T47D (cell line): ENCODE results near the gene TFEB.

Experiments
- DNase-seq, 2 experiments: peaks; one replicate each; pipeline versions ENCODE4 v3.0.0 to v3.0.0-alpha.2; 2011 to 2012; ENCODE audit warnings: low read depth in 1 of 2, low spot score in 1 of 2
- JUND ChIP-seq: IDR thresholded peaks from 2 replicates; pipeline ENCODE4 v1.6.1; 2012; ENCODE audit warnings: low read depth
- in situ Hi-C: cut with HindIII; loops from 2 replicates; pipeline ENCODE4 v1.10.0; 2016; ENCODE audit warnings: low sequenced_read_pairs, low pct_unique_long_range_greater_than_20kb

Gene TFEB

DNA sequence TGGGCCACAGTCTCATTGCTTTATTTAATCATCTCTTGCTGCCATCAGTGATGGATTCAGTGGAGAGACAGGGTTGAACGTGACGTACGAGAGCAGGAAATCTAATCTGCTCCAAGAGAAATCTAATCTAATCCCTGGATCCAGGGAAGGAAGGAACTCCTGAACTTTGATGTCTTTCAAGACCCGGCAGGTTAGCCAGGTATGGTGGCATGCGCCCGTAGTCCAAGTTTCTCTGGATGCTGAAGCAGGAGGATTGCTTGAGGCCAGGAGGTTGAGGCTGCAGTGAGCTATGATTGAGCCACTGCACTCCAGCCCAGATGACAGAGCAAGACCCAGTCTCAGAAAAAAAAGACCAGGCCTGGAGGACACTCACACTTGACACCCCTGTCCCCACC, 23.2 kb upstream of the TFEB start:
- DNase-seq: no peak
- TF ChIP-seq JUND: no peak
- in situ Hi-C loops: no loop called here

DNA sequence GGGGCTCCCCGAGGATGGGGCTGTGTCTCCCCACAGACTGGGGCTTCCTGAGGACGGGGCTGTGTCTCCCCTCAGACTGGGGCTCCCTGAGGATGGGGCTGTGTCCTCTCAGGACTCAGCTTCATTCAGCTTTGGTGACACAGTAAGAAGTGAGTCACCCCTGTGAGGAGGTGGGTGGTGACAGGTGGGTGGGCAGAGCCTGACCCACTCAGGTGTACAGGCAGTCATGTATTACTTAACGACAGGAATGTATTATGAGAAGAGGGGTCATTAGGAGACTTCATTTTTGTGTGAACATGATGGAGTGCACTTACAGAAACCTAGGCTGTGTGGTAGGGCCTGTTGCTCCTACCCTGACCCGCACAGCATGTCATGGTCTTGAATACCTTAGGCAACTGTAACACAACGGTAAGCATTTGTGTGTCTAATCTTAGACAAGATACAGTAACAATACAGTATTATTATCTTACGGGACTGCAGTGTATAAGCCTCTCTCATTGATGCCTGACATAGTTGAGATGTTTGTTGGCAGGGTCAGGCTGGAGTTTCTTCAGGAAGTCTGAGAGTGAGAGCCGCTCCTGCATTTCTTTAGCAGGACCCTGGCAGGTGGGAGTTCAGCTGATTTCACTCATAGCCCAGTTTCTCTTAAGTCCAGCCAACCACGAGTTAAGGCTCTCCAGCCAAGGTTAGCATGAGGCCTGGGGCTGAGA, 22.7 kb upstream of the TFEB start:
- in situ Hi-C loops: no loop called here
- no peak for DNase-seq
- no peak for TF ChIP-seq JUND

DNA sequence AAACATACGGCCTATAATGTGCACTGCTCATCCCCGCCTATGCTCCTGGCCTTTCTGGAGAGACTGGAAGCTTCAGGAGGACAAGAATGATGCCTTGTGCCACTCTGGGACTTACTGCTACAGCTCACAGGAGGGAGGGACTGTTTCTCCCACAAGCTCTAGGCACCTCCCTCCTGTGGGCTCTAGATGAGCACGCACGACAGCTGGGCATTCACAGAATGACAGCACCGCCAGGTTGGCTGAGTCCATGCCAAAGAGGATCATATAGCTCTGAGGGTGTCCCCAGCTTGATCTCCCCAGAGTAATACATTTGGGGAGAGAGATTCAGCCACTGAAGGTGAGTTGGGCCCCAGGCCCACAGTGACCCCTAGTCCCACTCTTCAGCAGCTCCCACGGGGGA, 21.9 kb upstream of the TFEB start:
- no peak for DNase-seq
- TF ChIP-seq JUND: no peak
- in situ Hi-C loops: no loop called here

DNA sequence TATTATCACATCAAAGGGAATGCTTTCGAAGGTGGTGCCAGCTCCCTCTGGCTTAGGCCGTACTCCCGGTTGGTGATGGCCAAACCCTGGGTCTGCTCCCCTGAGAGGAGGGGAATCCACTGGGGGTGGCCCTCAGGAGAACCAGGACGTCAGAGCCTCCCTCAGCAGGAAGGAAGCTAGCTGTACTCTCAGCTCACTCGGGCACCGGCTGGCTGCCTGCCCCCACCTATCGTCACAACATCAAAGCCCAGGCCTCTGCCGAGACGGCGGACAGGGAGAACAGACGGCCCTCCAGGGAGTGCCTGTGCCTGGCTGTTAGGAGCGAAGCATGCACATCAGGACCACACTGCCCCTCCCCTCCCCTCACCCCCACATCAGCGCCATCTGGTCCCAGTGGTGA, 20.9 kb upstream of the TFEB start:
- in situ Hi-C loops: no loop called here
- DNase-seq: no peak
- TF ChIP-seq JUND: no peak

DNA sequence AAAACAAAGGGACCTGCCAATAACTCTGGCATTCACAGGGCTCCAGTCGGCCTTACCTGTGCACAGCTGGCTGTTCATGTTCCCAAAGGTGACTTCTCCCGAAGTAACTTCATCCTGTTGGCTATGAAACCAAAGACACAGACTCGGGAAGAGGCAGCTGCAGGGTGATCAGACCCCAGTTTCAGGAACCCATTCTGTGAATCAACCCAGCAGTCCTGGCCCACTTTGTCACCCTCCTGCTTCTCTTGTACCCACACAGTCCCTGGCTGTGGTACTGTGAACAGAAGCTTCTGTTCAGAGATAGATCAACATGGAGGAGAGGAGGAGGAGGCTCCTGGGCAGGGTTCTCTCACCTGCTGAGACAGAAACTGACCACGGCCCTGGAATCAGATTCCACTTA, 20.5 kb upstream of the TFEB start:
- in situ Hi-C loops: no loop called here
- TF ChIP-seq JUND: no peak
- DNase-seq: no peak

DNA sequence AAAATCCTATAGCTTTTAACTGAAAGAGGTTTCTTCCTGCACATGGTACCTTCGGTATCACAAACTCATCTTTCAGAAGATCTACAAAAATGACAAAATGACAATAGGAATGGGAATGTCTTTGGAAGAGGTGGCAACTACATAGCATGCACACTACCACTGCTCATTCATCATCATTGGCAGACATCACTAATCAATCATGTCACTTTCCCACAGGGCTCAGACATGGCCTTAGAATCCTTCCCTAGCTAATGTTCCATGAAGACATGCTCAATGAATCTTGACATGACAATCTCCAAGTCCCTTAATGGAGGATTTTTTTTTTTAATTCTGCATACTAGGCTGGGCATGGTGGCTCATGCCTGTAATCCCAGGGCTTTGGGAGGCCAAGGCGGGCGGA, 15.0 kb upstream of the TFEB start:
- in situ Hi-C loops: no loop called here
- no peak for TF ChIP-seq JUND

DNA sequence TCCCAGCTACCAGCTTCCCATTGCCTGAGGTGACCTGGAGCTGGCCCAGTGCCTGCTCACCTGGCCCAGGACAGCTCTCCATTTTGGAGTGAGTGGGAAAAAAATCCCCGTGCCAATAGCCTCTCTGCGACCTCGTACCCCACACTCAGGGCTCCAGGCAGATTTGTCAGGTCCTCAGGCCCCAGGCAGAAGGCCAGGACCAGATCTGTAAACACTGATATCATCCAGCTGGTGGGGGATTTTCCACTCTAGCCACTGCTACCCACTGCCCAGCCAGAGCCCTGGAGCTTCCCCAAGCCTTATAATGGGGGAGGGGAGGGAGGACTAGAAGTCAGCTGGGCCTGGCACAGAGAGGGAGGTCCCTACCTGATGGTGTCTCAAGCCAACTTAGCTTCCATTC, 13.1 kb upstream of the TFEB start:
- in situ Hi-C loops: no loop called here
- no peak for DNase-seq
- TF ChIP-seq JUND: no peak

More for the DNA sequence above, 15.0 kb upstream of the TFEB start:
- DNase-seq: no peak

DNA sequence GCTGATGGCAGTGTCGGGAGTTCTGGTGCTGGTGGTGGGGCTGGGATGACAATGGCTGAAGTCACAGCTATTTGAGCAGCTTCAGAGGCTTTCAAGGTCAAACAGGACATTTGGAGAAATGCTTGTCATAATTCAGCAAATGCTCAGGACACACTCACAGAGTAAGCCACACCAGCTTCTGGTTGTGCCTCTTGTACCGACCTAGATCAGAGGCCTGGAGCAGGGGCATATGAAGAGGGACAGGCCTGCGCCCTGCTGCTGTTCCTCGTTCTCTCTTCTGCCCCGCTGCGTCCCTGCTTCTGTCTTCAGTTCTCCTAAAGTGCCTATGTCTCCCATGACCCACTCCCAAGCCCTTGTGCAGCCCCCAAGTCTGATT, 12.7 kb upstream of the TFEB start:
- in situ Hi-C loops: no loop called here
- no peak for DNase-seq
- TF ChIP-seq JUND: no peak

DNA sequence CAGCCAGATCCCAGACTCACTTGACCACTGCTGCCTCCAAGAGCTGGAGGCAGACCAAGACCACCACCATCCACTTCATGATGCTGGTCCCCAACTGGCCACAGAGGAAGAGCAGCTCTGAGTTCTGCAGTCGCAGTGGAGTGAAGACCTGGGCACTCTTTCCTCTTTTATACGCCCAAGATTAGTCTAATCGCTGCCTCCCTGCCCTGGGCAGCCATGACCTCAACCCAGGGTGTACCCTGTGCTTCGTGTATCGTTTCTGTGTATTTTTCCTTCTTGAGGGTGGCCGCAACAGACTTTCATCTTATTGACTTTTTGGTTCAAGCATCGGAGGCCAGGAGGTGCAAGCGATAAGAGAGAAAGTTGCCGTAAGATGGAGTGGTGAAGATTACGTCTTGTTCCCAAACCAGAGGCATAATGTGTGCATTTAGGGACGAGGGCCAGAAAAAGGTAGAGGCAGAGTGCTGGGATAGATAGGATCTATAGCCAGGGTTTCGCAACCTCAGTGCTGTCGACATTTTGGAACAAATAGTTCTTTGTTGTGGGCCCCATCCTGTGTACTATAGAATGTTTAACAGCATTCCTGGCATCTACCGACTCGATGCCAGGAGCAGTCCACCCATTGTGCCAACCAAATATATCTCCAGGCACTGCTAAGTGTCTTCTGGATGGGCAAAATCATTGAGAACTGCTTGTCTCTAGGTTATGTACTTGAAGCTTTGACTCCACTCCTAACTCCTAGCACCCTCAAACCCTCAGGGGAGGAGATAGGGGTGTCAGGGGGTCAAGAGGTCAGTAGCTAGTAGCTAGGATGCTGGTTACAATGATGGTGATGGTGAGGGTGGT, 12.1 kb upstream of the TFEB start, which contains the start of gene PGC:
Gene PGC (minus strand): TSS at position 142 of the 846 bp plus-strand sequence. CDS start 63 bp downstream, at position 79.
- in situ Hi-C loops: no loop called here
- no peak; the same call in 1 of the 2 replicates for TF ChIP-seq JUND
- peak; percentile 35 to 85 for DNase-seq

DNA sequence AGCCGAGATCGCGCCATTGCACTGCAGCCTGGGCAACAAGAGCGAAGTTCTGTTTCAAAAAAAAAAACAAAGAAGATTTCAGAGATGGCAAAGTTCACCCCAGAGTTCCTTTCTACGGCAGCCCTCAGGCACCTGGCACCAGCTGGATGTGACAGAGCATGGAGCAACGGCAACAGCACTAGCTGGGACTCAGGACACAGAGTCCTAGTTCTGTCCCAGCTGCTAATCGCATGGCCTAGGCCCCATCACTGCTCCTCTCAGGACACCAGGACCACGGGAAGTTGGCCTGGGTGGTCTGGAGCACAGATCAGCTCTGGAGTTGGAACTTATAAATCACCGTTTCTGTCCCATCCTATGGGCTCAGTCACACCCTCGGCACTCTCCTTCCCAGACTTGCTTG, 10.7 kb upstream of the TFEB start:
- in situ Hi-C loops: no loop called here
- DNase-seq: no peak
- TF ChIP-seq JUND: no peak

DNA sequence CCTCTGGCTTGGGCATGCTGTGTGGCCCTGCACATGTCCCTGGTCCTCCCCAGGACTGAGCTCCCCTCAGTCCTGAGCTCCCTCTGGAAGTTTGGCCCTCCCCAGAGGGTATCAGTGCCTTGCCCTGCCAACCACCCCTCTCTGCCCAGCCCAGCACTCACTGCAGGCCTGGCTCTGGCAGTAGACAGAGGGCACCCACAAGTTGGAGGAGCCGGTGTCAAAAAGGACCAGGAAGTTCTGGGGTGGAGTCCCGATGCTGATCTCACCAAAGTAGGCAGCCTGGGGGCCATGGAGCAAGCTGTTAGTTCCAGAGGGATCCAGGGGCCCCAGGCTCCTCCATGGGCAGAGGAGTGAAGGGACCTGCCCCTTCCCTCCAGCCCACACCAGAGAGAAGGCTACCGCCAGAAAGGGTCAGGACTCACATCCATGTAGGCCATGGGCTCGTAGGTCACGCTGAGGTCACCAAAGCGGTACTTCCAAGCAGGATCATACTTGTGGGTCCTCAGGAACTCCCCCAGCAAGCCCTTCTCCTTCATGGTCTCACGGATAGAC, 8.9 kb upstream of the TFEB start:
- DNase-seq: no peak
- TF ChIP-seq JUND: no peak
- in situ Hi-C loops: no loop called here

DNA sequence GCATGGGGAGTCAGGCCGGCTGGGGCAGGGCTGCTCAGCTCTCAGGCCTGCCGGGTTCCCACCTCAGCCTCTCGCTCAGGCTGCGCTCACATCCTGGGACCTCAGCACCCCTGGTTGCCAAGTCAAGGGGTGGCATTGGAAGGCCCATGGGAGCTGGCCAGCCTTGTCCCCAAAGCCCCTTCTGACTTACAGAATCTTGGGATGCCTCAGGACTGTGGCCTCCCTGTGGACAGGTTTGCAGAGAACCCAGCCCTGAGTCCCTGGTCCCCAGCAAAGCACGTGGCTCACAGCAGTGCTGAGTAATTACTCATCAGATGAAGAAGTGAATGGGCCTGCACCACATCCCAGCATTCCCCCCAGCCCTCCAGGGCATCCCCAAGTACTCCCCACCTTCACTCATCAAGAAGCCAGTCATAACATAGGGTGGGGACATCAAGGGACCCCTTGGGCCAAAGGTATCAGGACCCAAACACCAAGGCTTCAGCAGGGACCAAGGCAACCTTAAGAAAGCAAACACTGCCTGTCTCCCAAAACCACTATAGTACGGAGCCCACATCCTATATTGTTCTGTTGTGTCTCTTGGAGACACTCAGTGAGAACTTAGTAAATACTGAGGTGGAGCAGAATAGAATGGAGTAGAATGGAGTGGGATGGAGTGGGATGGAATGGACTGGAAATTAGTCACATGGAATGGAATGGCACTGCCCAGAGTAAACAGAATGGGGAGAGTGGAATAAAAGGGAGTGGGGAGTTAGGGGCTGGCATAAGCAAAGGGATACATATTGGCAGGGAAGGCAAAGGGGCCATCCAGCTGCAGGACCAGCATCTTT, 8.2 kb upstream of the TFEB start:
- in situ Hi-C loops: no loop called here
- TF ChIP-seq JUND: no peak
- no peak for DNase-seq
